GM23248 (cell line): ENCODE data around the gene DNAJC3.
"Not testable (repeated sequence)": the region's sequence is repeated elsewhere in the genome, so short reads cannot be mapped to it uniquely, and the experiment has no call there.

Source experiments
- EZH2 ChIP-seq: fragments of 200-600 bp; sonication (generic); IDR thresholded peaks from 2 replicates; pipeline ENCODE4 v1.6.1; 2018; ENCODE audit warnings: antibody characterized with exemption, mild to moderate bottlenecking; ENCODE audit not compliant: insufficient read depth, poor library complexity, severe bottlenecking
- EZH2phosphoT487 ChIP-seq: fragments of 200-600 bp; sonication (generic); IDR thresholded peaks from 2 replicates; pipeline ENCODE4 v1.6.1; 2018; ENCODE audit warnings: antibody characterized with exemption, moderate library complexity, mild to moderate bottlenecking, low read depth; ENCODE audit not compliant: insufficient read depth

- TF ChIP-seq EZH2phosphoT487, EZH2: not testable (repeated sequence)
These were observed 63.4 kb downstream of the DNAJC3 start for GRCh38 chr13:95740071-95740978.
